Skeletal muscle tissue (tissue), 4 donors: ENCODE measurements around the gene GAREM2. TPM values are rescaled to one million over a fixed set of nuclear protein-coding genes. Genes with fewer than 3 reads are reported as not detected.

Experiments
- H3K27ac ChIP-seq: one replicate; pipeline ENCODE4 v1.7.0; 2013; ENCODE audit warnings: mild to moderate bottlenecking, low read depth, low read length, inconsistent platforms
- H3K27me3 ChIP-seq, 3 donors: one replicate each; pipeline ENCODE4 v1.7.0; 2013; ENCODE audit warnings: low read length in 3 of 3; ENCODE audit not compliant: control insufficient read depth in 3 of 3, insufficient read depth in 3 of 3
- H3K36me3 ChIP-seq, 3 donors: one replicate each; pipeline ENCODE4 v1.7.0; 2013; ENCODE audit warnings: low read length in 3 of 3; ENCODE audit not compliant: control insufficient read depth in 3 of 3, insufficient read depth in 3 of 3
- H3K4me1 ChIP-seq, 3 donors: one replicate each; pipeline ENCODE4 v1.7.0; 2013; ENCODE audit warnings: low read length in 3 of 3, mild to moderate bottlenecking in 3 of 3; ENCODE audit not compliant: control insufficient read depth in 3 of 3, insufficient read depth in 3 of 3
- H3K4me3 ChIP-seq, 3 donors: one replicate each; pipeline ENCODE4 v1.7.0; 2013; ENCODE audit warnings: low read length in 3 of 3
- H3K9ac ChIP-seq, 3 donors: one replicate each; pipeline ENCODE4 v1.7.0; 2013; ENCODE audit warnings: low read length in 3 of 3, mild to moderate bottlenecking in 3 of 3, moderate library complexity in 2 of 3, low read depth in 1 of 3
- H3K9me3 ChIP-seq, 3 donors: one replicate each; pipeline ENCODE4 v1.7.0; 2013; ENCODE audit warnings: low read length in 3 of 3; ENCODE audit not compliant: control insufficient read depth in 3 of 3
- total RNA-seq: library from RNA; depleted of rRNA; stranded (reverse); fragments of >200 nt; gene quantifications from one replicate; pipeline ENCODE4 v1.2.3, GENCODE V29; 2014
- donor health status: Osteomylitis.

GAREM2 gene
- total RNA-seq, 1 donor from 2014 or later = 1.0 TPM

DNA sequence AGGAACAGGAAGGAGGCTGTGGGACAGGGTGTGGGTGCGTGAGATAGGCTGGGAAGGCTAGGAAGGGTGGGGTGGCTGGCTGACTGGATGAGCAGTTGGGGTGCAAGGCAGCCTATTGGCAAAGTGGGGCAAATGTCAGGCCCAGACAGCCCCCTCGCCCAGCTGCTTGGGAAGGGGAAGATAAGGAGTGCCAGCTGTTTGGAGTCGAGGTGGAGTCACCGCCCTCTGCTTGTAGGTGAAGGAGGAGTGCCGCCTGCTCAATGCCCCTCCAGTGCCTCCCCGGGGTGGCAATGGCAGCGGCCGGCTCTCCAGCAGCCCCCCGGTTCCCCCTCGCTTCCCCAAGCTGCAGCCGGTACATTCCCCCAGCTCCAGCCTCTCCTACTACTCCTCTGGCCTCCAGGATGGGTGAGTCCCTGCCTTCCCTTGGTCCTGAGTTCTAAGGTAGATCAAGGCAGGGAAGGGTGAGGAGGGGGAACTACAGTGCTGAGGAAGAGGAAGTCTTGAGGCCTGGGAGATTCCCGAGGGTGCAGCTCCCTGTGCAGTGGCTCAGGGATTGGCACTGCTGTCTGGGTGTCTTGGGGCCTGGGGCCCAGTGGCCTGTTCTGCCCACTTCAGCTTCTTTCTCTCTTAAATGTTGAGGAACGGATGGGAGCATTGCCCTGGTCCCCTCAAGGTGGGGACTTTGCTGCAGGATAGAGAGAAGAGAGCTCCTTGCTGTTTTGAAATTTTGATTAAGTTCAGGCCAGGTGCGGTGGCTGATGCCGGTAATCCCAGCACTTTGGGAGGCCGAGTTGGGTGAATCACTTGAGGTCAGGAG lies 13.3 kb downstream of the GAREM2 start:
- no peak overlapping the region for H3K4me3 ChIP-seq
- H3K9me3 ChIP-seq = no peaks in the 10 kb centered on the region
- H3K9ac ChIP-seq = peak overlapping the region in 1 of 3 donors; percentile 81
- peaks cover 0 to 1% (median 0%) of the 10 kb centered on the region in 3 donors for H3K27me3 ChIP-seq
- H3K36me3 ChIP-seq = peaks cover 10 to 11% (median 11%) of the 10 kb centered on the region in 3 donors
- no peak overlapping the region for H3K27ac ChIP-seq
- H3K4me1 ChIP-seq = peaks cover 2 to 10% (median 7%) of the 10 kb centered on the region in 3 donors

GRCh38 chr2:26187114-26187513 lies 14.2 kb downstream of the GAREM2 start:
- peaks cover 2 to 10% (median 7%) of the 10 kb centered on the region in 3 donors for H3K4me1 ChIP-seq
- H3K36me3 ChIP-seq = peaks cover 20 to 21% (median 20%) of the 10 kb centered on the region in 3 donors
- H3K9ac ChIP-seq = no peak overlapping the region
- H3K4me3 ChIP-seq = no peak overlapping the region
- H3K9me3 ChIP-seq = no peaks in the 10 kb centered on the region
- H3K27ac ChIP-seq = no peak overlapping the region
- H3K27me3 ChIP-seq = no peaks in the 10 kb centered on the region

DNA sequence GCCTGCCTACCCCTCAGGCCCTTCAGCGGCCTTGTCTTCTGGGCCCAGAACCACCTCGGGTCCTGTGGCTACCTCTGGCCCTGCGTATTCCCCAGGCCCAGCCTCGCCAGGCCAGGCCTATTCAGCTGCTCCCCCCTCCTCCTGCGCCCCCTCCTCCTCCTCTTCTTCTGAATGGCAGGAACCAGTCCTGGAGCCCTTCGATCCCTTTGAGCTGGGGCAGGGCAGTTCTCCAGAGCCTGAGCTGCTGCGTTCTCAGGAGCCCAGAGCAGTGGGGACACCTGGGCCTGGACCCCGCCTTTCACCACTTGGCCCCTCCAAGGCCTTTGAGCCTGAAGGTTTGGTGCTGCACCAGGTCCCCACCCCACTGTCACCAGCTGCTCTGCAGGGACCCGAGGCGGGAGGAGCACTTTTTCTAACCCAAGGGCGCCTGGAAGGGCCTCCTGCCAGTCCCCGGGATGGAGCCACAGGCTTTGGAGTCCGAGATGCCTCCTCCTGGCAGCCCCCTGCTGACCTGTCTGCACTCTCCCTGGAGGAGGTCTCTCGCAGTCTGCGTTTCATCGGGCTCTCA lies 14.7 kb downstream of the GAREM2 start:
- H3K27me3 ChIP-seq = no peaks in the 10 kb centered on the region
- no peaks in the 10 kb centered on the region for H3K9me3 ChIP-seq
- H3K36me3 ChIP-seq = peaks cover 20 to 24% (median 21%) of the 10 kb centered on the region in 3 donors
- H3K4me3 ChIP-seq = no peak overlapping the region
- H3K4me1 ChIP-seq = peaks cover 2 to 10% (median 7%) of the 10 kb centered on the region in 3 donors
- H3K27ac ChIP-seq = no peak overlapping the region
- no peak overlapping the region for H3K9ac ChIP-seq

DNA sequence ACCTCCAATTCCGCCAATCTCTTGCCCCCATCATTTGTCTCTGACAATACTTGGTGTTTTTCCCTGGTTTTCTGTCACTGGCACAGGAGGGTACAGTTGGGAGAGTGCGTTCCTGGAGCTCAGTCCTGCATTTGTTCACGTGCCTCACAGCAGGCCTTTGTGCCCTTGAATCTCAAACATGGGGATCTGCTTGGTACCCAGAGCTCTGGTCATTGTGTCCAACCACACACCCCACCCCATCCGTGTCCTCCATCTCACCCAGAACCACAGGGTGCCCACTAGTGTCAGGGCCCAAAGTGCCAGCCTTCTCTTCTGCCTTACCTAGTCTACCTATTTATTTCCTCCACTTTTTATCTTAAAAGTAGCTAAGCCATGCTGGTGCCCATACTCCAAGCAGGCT lies 16.2 kb downstream of the GAREM2 start:
- no peaks in the 10 kb centered on the region for H3K9me3 ChIP-seq
- no peak overlapping the region for H3K4me3 ChIP-seq
- H3K36me3 ChIP-seq = peaks cover 34 to 36% (median 36%) of the 10 kb centered on the region in 3 donors
- no peak overlapping the region for H3K27ac ChIP-seq
- H3K4me1 ChIP-seq = peaks cover 2 to 10% (median 7%) of the 10 kb centered on the region in 3 donors
- H3K9ac ChIP-seq = no peak overlapping the region
- no peaks in the 10 kb centered on the region for H3K27me3 ChIP-seq

- no peak overlapping the region for H3K27ac ChIP-seq
- H3K36me3 ChIP-seq = peaks cover 39 to 43% (median 43%) of the 10 kb centered on the region in 3 donors
- H3K9ac ChIP-seq = no peak overlapping the region
- H3K27me3 ChIP-seq = no peaks in the 10 kb centered on the region
- peaks cover 2 to 6% (median 3%) of the 10 kb centered on the region in 3 donors for H3K4me1 ChIP-seq
- H3K4me3 ChIP-seq = no peak overlapping the region
- no peaks in the 10 kb centered on the region for H3K9me3 ChIP-seq
Measured at GRCh38 chr2:26189751-26190150, 16.9 kb downstream of the GAREM2 start.

GRCh38 chr2:26190369-26190768 lies 17.5 kb downstream of the GAREM2 start:
- H3K27me3 ChIP-seq = no peaks in the 10 kb centered on the region
- no peak overlapping the region for H3K4me3 ChIP-seq
- H3K9ac ChIP-seq = no peak overlapping the region
- H3K36me3 ChIP-seq = peaks cover 43 to 49% (median 48%) of the 10 kb centered on the region in 3 donors
- no peaks in the 10 kb centered on the region for H3K9me3 ChIP-seq
- H3K27ac ChIP-seq = no peak overlapping the region
- H3K4me1 ChIP-seq = peaks cover 2 to 7% (median 5%) of the 10 kb centered on the region in 3 donors

GRCh38 chr2:26191316-26192159 lies 18.6 kb downstream of the GAREM2 start:
- Histone ChIP-seq H3K4me1 (peaks cover 0 to 10% (median 3%) of the 10 kb centered on the region in 3 donors), H3K4me3 (no peak overlapping the region), H3K9me3 (no peaks in the 10 kb centered on the region), H3K36me3 (peaks cover 50 to 55% (median 51%) of the 10 kb centered on the region in 3 donors), H3K9ac (no peak overlapping the region), H3K27ac (no peak overlapping the region), H3K27me3 (no peaks in the 10 kb centered on the region)

DNA sequence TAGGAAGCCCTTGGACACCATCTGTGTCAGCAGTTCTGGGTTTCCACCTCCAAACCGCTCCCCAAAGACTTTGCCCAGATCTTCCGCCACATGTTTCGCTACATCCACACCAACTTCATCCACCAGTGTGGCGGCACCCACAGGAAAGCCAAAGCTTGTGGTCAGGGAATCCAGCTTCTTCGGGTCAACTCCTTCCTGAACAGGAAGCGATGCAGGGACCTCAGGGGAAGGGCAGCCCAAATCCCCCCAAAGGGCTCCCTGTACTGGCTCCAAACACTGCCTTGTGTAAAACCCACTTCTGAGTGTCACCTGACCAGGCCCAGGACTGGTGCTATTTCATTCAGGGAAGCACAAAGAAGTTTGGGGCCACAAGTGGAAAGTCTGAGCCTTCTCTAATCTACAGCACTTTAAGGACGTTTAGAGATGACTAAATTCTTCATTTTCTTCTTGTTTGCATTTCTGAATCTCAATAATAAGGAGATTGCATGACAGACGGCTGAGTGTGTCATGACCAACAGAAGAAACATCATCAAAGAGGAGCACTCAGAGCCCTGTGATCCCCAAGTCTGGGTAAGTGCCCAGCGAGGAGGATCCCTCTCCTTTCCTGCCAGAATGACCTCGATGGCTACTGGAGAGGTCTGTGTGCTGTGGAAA lies 20.8 kb downstream of the GAREM2 start:
- no peaks in the 10 kb centered on the region for H3K27me3 ChIP-seq
- H3K27ac ChIP-seq = no peak overlapping the region
- H3K36me3 ChIP-seq = peaks cover 58 to 75% (median 72%) of the 10 kb centered on the region in 3 donors
- H3K4me1 ChIP-seq = peaks cover 0 to 12% (median 3%) of the 10 kb centered on the region in 3 donors
- no peaks in the 10 kb centered on the region for H3K9me3 ChIP-seq
- no peak overlapping the region for H3K9ac ChIP-seq
- H3K4me3 ChIP-seq = no peak overlapping the region
